Activated effector memory CD4-positive, alpha-beta T cell treated with Interleukin-2 at 50 U/mL for 16 hours (primary cell): ENCODE results near the gene SPINK9.

Experiments
- DNase-seq: peaks from one replicate; pipeline ENCODE4 v3.0.0-alpha.2; 2020

Gene SPINK9

DNA sequence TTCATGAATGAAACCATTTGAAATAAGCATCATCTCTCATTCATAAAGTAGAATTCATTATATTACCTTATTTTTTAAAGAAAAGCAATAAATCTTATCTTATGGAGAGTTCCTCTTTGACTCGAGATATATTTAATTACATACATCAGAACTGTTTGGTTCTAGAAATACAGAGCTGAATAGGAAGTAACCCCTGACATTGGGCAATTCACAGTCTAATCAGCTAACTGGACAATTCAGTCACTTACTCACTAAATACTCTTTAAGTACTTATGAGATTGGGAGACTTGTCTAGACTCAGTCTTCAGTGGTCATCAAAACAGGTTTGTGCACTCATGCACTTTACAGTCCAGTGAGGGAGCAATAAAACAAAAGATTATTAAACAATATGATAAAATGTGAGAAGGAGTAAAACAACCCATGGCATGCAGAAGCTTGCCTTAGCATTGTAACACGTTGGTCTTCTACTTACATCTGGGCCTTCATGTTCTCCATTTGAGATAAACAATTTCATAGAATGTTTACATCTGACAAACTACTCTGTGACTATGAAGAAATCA is 36.9 kb downstream of the SPINK9 start:
- no peak for DNase-seq

DNA sequence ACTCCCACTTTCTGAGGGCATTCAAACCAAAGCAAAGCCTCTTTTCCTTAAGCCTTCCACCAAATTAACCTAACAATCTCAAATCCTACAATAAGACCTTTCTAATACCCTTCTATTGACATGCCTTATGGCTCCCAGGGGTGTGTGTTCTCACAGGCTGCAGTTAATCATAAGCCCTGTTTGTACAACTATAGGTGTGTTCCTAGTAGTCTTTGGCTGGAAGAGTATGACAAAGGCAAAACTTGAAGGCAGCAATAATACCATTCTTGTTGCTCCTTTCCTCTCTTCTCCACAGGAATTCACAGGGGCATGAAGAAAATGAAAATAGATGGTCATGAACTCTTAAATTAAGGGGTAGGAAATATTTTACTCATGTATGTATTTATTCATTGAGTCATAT is 37.5 kb downstream of the SPINK9 start:
- DNase-seq: no peak

DNA sequence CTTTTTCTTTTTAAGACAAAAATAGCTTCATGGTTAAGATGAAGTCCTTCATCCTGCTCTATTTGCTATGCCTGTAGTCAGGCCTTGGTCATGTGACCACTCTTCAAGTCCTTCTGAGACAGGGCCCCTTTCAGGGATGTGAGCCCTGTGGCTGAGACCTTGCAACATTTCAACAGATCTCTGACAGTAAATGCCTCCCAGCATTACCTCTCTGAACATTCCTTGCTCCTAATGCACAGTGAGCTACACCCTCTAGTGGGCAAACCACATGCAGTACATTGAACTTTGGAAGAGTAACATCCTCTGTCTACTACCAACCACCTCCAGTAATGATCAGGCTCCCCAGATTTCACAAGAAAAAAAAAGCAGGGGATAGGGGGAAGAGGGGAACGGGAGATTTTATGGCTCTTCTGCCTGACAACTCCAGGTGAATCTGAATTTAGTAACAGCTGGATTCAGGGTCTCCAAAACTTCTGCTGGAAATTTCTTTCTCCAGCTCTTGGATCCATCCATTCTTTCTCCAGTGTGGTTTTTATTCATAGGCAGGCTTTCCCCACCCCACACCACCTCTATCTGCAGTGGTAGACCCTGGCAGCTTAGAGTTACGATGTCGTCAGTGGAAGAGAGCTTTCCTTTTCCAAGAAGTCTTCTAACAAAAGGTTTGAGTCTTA is 39.5 kb downstream of the SPINK9 start:
- DNase-seq: no peak

DNA sequence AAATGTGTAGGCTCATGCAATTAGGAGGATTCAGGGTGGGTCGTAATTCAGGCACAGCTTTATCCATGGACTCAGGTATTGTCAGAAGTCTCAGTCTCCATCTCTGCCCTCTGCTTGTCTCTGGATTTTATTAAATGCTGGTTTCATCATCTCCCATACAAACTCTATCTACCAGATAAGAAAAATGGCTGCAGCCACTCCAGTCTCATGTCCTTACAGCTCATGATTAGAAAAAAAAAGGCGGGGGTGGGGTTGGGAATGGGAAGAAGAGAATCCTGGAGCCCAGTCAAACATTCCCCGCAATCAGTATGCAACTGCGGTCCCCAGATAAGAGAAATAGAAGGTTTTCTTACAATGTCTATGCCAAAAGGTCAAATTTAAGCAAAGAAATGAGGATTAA is 40.8 kb downstream of the SPINK9 start:
- no peak for DNase-seq

DNA sequence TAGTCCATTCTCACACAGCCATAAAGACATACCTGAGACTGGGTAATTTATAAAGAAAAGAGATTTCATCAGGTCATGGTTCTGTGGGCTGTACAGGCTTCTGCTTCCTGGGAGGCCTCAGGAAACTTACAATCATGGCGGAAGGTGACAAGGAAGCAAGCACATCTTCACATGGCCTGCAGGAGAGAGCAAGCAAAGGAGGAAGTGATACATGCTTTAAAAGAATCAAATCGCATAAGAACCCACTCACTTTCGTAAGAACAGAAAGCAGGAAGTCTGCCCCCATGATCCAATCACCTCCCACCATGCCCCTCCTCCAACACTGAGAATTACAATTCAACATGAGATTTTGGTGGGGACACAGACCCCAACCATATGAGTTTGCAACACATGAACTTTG is 43.3 kb downstream of the SPINK9 start:
- no peak for DNase-seq

DNA sequence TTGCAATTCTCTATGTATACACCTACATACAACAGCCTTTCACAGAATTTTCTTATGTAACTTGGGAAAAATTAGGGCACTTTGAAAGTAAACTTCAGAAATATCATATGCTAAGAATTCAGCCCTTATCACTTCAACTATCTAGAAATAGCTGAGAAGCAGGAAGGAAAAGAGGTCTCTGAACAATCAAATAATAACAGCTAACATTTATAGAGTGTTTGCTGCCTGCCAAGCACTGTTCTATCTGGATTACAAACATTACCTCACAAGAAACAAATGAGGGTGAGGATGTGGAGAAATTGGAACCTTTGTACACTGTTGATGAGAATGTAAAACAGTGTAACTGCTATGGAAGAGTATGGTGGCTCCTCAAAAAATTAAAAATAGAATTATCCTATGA is 44.0 kb downstream of the SPINK9 start:
- DNase-seq: no peak

DNA sequence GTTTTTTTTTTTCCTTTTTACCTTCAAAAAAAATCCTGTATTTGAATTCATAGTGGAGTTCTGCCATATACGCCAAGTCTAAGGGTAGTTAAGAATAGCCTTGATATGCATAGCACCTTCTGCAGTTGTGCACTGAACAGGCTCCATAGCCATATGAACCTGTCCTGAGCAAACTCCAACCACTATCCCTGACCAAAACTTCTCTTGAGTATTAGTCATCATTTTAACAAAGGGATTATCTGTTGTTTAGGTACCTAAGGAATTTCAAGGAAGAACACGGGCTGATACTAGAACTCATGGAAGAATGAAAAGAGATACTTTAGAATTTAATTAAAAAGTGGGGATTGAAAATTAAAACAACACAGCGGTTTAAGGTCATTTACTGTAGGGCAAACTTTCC is 46.5 kb downstream of the SPINK9 start:
- DNase-seq: no peak

DNA sequence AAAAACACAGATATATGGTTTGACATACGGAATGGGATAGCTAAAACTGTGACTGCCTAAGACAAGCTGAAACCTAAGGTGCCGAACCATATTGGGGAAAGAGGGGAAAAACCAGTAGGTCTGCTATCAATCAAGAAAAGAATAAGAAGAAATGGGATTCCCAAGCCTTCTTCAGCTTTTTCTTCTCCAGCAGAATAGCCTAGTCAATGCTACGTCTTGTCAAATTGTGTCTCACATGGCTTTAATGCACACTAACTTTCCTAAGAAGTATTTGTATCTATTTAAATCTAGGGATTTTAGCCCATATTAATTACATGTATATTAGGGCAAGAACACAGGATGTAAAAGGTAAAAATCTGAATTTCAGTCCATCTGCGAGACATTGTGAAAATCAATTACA is 47.6 kb downstream of the SPINK9 start:
- DNase-seq: no peak

DNA sequence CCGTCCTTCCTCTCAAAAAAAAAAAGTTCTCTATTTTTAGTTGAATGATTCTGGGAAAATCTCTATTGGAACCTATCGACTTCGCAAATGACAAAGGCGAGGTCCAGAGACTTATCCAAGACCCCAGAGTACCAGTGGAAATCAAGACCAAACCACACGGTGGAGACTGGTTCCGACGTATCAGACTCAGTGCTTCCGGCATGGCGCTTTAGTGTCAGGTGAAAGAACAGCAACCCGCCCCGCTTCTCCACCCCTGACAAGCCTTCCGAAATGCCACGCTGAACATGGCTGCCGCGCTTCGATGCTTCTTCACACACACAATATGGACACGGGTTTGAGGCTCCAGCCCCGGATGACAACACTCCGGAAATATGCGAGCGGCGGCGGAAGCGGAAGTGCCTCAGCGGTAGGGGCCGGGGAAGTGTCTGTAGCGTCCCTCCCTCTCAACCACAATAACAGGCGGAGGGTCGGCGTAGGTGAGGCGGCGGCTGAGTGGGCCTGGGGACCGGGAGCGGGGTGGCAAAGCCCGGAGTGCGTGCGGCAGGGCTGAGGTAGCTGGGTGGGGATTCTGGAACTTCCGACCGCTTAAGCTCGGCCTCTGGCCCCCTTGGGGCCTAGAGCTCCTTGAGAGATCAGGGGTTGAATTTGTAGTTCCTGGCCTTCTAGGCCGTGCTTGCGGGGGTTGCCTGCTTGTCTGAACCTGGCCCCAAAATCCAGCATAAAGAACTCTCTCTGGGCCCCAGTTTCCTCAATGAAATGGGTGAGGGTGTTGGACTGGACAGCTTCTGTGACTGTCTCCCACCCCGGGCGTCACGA is 48.4 kb downstream of the SPINK9 start, which contains the start of gene FBXO38:
Gene FBXO38, plus strand, starts transcription at position 395 of the 816 bp plus-strand sequence. CDS start 10,819 bp downstream, outside the sequence.
- DNase-seq: peak; percentile 97

DNA sequence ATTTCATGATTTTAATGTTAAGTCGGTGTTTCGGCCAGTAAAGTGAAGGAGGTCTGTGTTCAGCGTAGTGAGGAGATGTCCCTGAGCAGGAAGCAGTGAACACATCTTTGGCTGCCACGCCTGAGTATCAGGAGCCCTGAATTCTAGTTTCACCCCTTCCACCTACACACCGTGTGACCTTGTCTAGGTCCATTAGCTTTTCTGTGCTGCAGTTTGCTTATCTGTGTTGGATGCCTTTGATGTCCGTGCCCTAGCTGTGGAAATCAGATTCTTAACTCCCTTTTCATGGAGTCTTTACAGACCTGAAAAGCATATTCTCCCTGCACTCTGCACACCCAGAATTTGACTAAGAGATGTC is 49.0 kb downstream of the SPINK9 start:
- no peak for DNase-seq

DNA sequence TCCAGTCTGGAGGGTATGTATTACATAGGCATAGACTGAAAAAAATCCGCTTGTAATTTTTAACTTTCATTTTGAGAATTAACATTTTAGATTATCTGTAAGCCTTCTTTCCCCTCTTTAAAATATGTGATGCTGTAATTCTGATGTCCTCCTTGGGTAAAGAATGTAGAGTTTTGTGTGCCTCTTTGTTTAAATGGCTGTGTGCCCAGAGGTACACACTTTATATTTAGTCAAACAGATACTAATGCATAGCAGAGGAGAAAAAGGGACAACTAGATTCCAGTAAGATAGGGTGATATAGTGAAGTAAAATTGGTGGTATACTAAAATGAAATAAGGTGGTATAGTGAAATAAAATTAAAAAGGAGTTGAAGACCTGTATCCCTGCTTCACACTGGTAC is 49.7 kb downstream of the SPINK9 start:
- no peak for DNase-seq

DNA sequence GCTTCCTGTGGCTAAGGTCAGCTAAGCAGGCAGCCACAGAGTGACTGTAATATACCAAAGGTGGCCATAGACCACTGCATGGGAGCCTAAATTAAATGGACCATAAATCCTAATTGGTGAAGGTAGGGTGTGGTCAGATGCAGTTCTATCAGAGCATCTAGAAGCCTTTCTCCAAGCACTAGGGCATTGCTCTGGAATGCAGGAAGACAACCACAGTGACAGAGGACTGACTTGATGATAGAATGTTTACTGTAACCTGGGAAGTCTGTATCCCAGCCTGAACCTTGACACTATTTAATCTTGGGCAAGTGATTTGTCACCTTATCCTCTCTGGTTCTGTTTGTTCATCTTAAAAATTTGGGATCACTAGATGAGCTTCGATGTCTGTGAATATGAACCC is 50.7 kb downstream of the SPINK9 start:
- no peak for DNase-seq

DNA sequence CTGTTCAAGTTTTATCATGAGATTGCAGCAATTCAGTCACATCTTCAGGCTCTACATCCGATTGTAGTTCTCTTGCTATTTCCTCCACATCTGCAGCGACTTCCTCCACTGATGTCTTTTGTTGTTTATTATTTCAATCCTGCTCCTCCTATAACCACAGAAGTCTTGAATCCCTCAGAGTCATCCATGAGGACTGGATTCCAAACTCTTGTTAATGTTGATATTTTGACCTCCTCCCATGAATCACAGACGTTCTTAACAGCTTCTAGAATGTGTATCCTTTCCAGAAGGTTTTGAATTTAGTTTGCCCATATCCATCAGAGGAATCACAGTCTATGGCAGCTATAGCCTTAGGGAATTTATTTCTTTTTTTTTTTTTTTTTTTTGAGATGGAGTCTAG is 52.0 kb downstream of the SPINK9 start:
- no peak for DNase-seq

DNA sequence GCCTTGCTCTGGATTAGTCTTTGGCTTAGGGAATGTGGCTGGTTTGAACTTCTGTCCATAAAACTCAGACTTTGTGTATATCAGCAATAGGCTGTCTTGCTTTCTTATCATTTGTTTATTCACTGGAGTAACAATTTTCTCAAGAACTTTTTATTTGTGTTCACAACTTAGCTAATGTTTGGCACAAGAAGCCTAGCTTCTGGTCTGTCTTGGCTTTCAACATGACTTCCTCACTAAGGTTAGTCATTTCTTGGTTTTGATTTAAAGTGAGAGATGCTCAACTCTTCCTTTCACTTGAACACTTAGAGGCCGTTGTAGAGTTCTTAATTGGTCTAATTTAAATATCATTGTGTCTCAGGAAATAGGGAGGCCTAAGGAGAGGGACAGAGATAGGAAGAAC is 53.3 kb downstream of the SPINK9 start:
- DNase-seq: no peak
